NCI-H1694 treated with DMSO at 0.1 percent for 48 hours (cell line): ENCODE results near the gene ATG10.

ENCODE experiments used
- DNase-seq: peaks from one replicate; lab custom pipeline; 2025; lab: John Stamatoyannopoulos, UW

ATG10 gene

GRCh38 chr5:82164977-82165713, 193.3 kb downstream of the ATG10 start:
- peak; percentile 27 for DNase-seq

GRCh38 chr5:82165740-82166530, 194.1 kb downstream of the ATG10 start:
- DNase-seq = peak; percentile 94

GRCh38 chr5:82167372-82167935, 195.6 kb downstream of the ATG10 start:
- DNase-seq = no peak

- DNase-seq = no peak
Measured at GRCh38 chr5:82168294-82168693, 196.5 kb downstream of the ATG10 start.

GRCh38 chr5:82169892-82170291, 198.1 kb downstream of the ATG10 start:
- no peak for DNase-seq

- peak; percentile 9 for DNase-seq
Measured at GRCh38 chr5:82174128-82174918, 202.5 kb downstream of the ATG10 start.

GRCh38 chr5:82174919-82175219, 203.0 kb downstream of the ATG10 start:
- DNase-seq = no peak

GRCh38 chr5:82176115-82176814, 204.4 kb downstream of the ATG10 start:
- DNase-seq = no peak

GRCh38 chr5:82178378-82178777, 206.6 kb downstream of the ATG10 start:
- DNase-seq = no peak

GRCh38 chr5:82182662-82183061, 210.8 kb downstream of the ATG10 start:
- no peak for DNase-seq

- DNase-seq = no peak
Measured at GRCh38 chr5:82183828-82184227, 212.0 kb downstream of the ATG10 start.

GRCh38 chr5:82185851-82186250, 214.0 kb downstream of the ATG10 start:
- DNase-seq = no peak

GRCh38 chr5:82197550-82197949, 225.7 kb downstream of the ATG10 start:
- DNase-seq = no peak

- DNase-seq = no peak
Measured at GRCh38 chr5:82204567-82204966, 232.7 kb downstream of the ATG10 start.

GRCh38 chr5:82205005-82205404, 233.2 kb downstream of the ATG10 start:
- DNase-seq = no peak

GRCh38 chr5:82208371-82208770, 236.5 kb downstream of the ATG10 start:
- no peak for DNase-seq

- no peak for DNase-seq
Measured at GRCh38 chr5:82211855-82212572, 240.2 kb downstream of the ATG10 start.

- DNase-seq = no peak
Measured at GRCh38 chr5:82217917-82218316, 246.1 kb downstream of the ATG10 start.

GRCh38 chr5:82218374-82219156, 246.7 kb downstream of the ATG10 start:
- DNase-seq = no peak

- DNase-seq = no peak
Measured at GRCh38 chr5:82221020-82221419, 249.2 kb downstream of the ATG10 start.
